K562 (cell line): Measurements from ENCODE around the gene SLC34A3. TPM values are rescaled to one million over a fixed set of nuclear protein-coding genes. Genes with fewer than 3 reads are reported as not detected.

Source experiments
- CHAMP1 ChIP-seq: fragments of 450-650 bp; IDR thresholded peaks from 2 replicates; pipeline ENCODE4 v1.6.1; 2016; ENCODE audit warnings: mild to moderate bottlenecking
- ZBTB40 ChIP-seq, 2 experiments: fragments of 450-650 bp in 1 of 2; sonication (generic) in 1 of 2; formaldehyde crosslinking in 1 of 2; IDR thresholded peaks; 2 replicates each; pipeline versions ENCODE4 v1.7.1 to v1.9.0; 2016 to 2022; ENCODE audit warnings: inconsistent platforms in 1 of 2, mild to moderate bottlenecking in 1 of 2, missing genetic modification reagents in 1 of 2
- ZNF165 ChIP-seq: fragments of 250-450 bp; sonication (Bioruptor Pico); IDR thresholded peaks from 2 replicates; pipeline ENCODE4 v1.4.0; 2020; ENCODE audit warnings: borderline replicate concordance
- polyA plus RNA-seq, 8 experiments: library from polyadenylated mRNA; depleted of rRNA in 4 of 8; stranded (reverse) in 5 of 8; unstranded in 3 of 8; fragments of >200 nt; fragmentation: Nextera tagmentation in 2 of 8; fragmentation: Illumina TruSeq in 1 of 8; extraction: Ambion mirVana in 2 of 8; extraction: Trizol in 1 of 8; gene quantifications; 2 replicates each; pipeline versions ENCODE4 v1.2.1 to v1.2.3, GENCODE V29; 2011 to 2014; ENCODE audit warnings: inconsistent platforms in 1 of 8, missing spikeins in 1 of 8
- total RNA-seq, 7 experiments: library from RNA; depleted of rRNA in 6 of 7; stranded (reverse); fragments of >200 nt in 6 of 7; fragmentation: Illumina TruSeq in 2 of 7; extraction: Trizol in 2 of 7; gene quantifications; 2 replicates each; pipeline versions ENCODE4 v1.2.1 to v1.2.3, GENCODE V29; 2011 to 2021; ENCODE audit warnings: low replicate concordance in 1 of 7

The SLC34A3 gene
- total and polyA plus RNA-seq, 9 of the 15 experiments (the other 6 are each of a cell fraction or from before 2014, with no cell fraction given), result not detected

- TF ChIP-seq ZBTB40 (IDR thresholded peaks at IDR 0.05) (no peak), ZBTB40 (CRISPR knock-in tag; IDR thresholded peaks at IDR 0.05) (no peak), ZNF165 (CRISPR knock-in tag) (no peak), CHAMP1 (no peak)
These were observed 26.0 kb upstream of the SLC34A3 start (continued) for GRCh38 chr9:137204731-137205125.
